Measurements from ENCODE around the gene SZT2. TPM values are rescaled to one million over a fixed set of nuclear protein-coding genes. Genes with fewer than 3 reads are reported as not detected.
"Not testable (repeated sequence)": the region's sequence is repeated elsewhere in the genome, so short reads cannot be mapped to it uniquely, and the experiment has no call there.

The SZT2 gene
- total RNA-seq, 1 donor from 2014 or later: 17.3 TPM

- DNase-seq: no peak
Observed at GRCh38 chr1:43455213-43455889, 65.7 kb downstream of the SZT2 start.

- DNase-seq: not testable (repeated sequence)
Observed at GRCh38 chr1:43458379-43458778, 68.7 kb downstream of the SZT2 start.

- no peak for DNase-seq
Observed at GRCh38 chr1:43460988-43461693, 71.4 kb downstream of the SZT2 start.

- DNase-seq: no peak
Observed at GRCh38 chr1:43463479-43463878, 73.8 kb downstream of the SZT2 start.

GRCh38 chr1:43464681-43465504 lies 75.2 kb downstream of the SZT2 start:
- DNase-seq: no peak

GRCh38 chr1:43465505-43466067 lies 75.9 kb downstream of the SZT2 start:
- DNase-seq: no peak

GRCh38 chr1:43466403-43466802 lies 76.7 kb downstream of the SZT2 start:
- DNase-seq: no peak

GRCh38 chr1:43468414-43468813 lies 78.7 kb downstream of the SZT2 start:
- DNase-seq: no peak

GRCh38 chr1:43469932-43470331 lies 80.2 kb downstream of the SZT2 start:
- DNase-seq: no peak

- no peak for DNase-seq
Observed at GRCh38 chr1:43472087-43472462, 82.4 kb downstream of the SZT2 start.

- not testable (repeated sequence) for DNase-seq
Observed at GRCh38 chr1:43472463-43473151, 82.9 kb downstream of the SZT2 start.

- no peak for DNase-seq
Observed at GRCh38 chr1:43473463-43473862, 83.8 kb downstream of the SZT2 start.

- DNase-seq: not testable (repeated sequence)
Observed at GRCh38 chr1:43475611-43476401, 86.1 kb downstream of the SZT2 start.

- no peak for DNase-seq
Observed at GRCh38 chr1:43477716-43478115, 88.0 kb downstream of the SZT2 start.

- no peak for DNase-seq
Observed at GRCh38 chr1:43479414-43479813, 89.7 kb downstream of the SZT2 start.

- no peak for DNase-seq
Observed at GRCh38 chr1:43481491-43481890, 91.8 kb downstream of the SZT2 start.

GRCh38 chr1:43482215-43482614 lies 92.5 kb downstream of the SZT2 start:
- no peak for DNase-seq

GRCh38 chr1:43484367-43484766 lies 94.7 kb downstream of the SZT2 start:
- DNase-seq: no peak

GRCh38 chr1:43488165-43488564 lies 98.5 kb downstream of the SZT2 start:
- DNase-seq: no peak

- DNase-seq: no peak
Observed at GRCh38 chr1:43491061-43491460, 101.4 kb downstream of the SZT2 start.

GRCh38 chr1:43492826-43493225 lies 103.1 kb downstream of the SZT2 start:
- no peak for DNase-seq
